ENCODE results near the gene HRCT1.

The HRCT1 gene

GRCh38 chr9:35905912-35906679 is at the start of gene HRCT1:
HRCT1 (plus strand) TSS chr9:35906202; CDS start chr9:35906288, 86 bp downstream.
- in situ Hi-C loops (cut with MboI; ENCODE audit: low sequenced_read_pairs, unreplicated experiment): no loop called here
- no peak for TF ChIP-seq CTCF (IDR thresholded peaks at IDR 0.05; ENCODE audit: borderline replicate concordance, control extremely low read depth, extremely low read depth, insufficient read depth, missing control alignments)
- DNase-seq (ENCODE audit: low spot score): no peak

- in situ Hi-C loops (cut with MboI; ENCODE audit: low sequenced_read_pairs, unreplicated experiment): no loop called here
- DNase-seq (ENCODE audit: low spot score): no peak
- no peak for TF ChIP-seq CTCF (IDR thresholded peaks at IDR 0.05; ENCODE audit: borderline replicate concordance, control extremely low read depth, extremely low read depth, insufficient read depth, missing control alignments)
These were observed 49.8 kb upstream of the HRCT1 start for GRCh38 chr9:35856206-35856605.

GRCh38 chr9:35856882-35857281 is 49.1 kb upstream of the HRCT1 start:
- TF ChIP-seq CTCF (IDR thresholded peaks at IDR 0.05; ENCODE audit: borderline replicate concordance, control extremely low read depth, extremely low read depth, insufficient read depth, missing control alignments): no peak
- DNase-seq (ENCODE audit: low spot score): no peak
- in situ Hi-C loops (cut with MboI; ENCODE audit: low sequenced_read_pairs, unreplicated experiment): no loop called here

GRCh38 chr9:35858458-35858857 is 47.5 kb upstream of the HRCT1 start:
- DNase-seq (ENCODE audit: low spot score): no peak
- in situ Hi-C loops (cut with MboI; ENCODE audit: low sequenced_read_pairs, unreplicated experiment): no loop called here
- no peak for TF ChIP-seq CTCF (IDR thresholded peaks at IDR 0.05; ENCODE audit: borderline replicate concordance, control extremely low read depth, extremely low read depth, insufficient read depth, missing control alignments)

DNA sequence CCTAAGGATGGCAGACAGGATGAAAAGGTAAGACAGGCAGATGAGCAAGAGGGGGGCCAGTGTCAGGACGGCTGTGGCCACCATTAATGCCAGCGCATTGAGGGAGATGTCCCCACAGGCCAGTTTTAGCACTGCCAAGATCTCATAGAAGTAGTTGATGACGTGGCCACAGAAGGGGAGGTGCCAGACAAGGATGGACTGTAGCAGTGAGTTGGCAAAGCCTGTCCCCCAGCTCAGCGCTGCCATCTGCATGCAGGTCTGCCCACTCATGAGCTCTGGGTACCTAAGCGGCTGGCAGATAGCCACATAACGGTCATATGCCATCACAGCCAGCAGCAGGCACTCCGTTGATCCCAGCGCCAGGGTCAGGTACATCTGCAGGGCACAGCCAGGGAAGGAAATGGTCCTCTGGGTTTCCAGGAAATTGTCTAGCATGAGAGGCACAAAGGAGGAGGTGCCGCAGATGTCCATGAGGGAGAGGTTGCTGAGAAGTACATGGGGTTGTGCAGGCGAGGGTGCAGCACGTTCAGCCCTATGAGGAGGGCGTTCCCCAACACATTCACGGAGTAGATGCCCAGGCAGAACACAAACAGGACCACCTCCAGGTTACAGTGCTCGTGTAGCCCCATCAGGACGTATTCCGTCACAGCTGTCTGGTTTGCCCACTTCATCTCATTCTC is 46.6 kb upstream of the HRCT1 start:
- no peak for DNase-seq (ENCODE audit: low spot score)
- in situ Hi-C loops (cut with MboI; ENCODE audit: low sequenced_read_pairs, unreplicated experiment): no loop called here
- TF ChIP-seq CTCF (IDR thresholded peaks at IDR 0.05; ENCODE audit: borderline replicate concordance, control extremely low read depth, extremely low read depth, insufficient read depth, missing control alignments): no peak

- no peak for DNase-seq (ENCODE audit: low spot score)
- TF ChIP-seq CTCF (IDR thresholded peaks at IDR 0.05; ENCODE audit: borderline replicate concordance, control extremely low read depth, extremely low read depth, insufficient read depth, missing control alignments): no peak
- in situ Hi-C loops (cut with MboI; ENCODE audit: low sequenced_read_pairs, unreplicated experiment): no loop called here
These were observed 46.0 kb upstream of the HRCT1 start for GRCh38 chr9:35859990-35860339.
